ENCODE results near the gene TTLL9. TPM values are rescaled to one million over a fixed set of nuclear protein-coding genes. Genes with fewer than 3 reads are reported as not detected.
A peak's percentile ranks its signal among the peaks of the same experiment; 100 is the strongest.

The TTLL9 gene
- total and polyA plus RNA-seq, 2 of the 13 experiments (the other 11 are each of a cell fraction or from before 2014, with no cell fraction given): not detected

DNA sequence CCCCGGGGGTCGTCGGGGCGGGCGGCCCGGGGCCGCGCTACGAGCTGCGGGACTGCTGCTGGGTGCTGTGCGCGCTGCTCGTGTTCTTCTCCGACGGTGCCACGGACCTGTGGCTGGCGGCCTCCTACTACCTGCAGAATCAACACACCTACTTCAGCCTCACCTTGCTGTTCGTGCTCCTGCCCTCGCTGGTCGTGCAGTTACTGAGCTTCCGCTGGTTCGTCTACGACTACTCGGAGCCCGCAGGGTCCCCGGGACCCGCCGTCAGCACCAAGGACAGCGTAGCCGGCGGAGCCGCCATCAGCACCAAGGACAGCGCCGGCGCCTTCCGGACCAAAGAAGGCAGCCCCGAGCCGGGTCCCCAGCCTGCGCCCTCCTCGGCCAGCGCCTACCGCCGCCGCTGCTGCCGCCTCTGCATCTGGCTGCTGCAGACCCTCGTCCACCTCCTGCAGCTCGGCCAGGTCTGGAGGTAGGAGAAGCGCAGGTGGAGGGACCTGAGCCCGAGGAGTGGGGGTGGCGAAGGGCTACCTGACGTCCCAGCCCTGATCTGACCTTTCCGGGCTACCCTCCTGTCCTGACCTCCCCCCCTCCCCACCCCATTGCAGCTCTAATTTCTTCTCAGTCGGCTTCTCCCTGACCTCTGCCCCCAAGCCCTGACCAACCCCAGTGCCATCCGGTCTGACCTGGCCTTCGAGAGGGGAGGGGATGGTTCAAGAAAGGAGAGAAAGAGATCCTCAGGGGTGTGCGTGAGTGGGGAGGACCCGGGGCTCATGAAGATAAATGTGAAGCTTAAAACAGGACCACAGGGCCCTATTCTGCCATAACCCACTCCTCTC, 98.1 kb downstream of the TTLL9 start (continued):
- TF ChIP-seq EP300 (IDR thresholded peaks at IDR 0.05; ENCODE audit: low read depth in 2 of 2, low read length in 2 of 2) (no peak), EP300 (CRISPR knock-in tag; IDR thresholded peaks at IDR 0.05; ENCODE audit: borderline replicate concordance) (peak; percentile 99), CBX5 (CRISPR knock-in tag; IDR thresholded peaks at IDR 0.05; ENCODE audit: borderline replicate concordance) (peak; percentile 100), HNF4G (IDR thresholded peaks at IDR 0.05; ENCODE audit: borderline replicate concordance, low read depth, low read length) (no peak), HNF4G (CRISPR knock-in tag; IDR thresholded peaks at IDR 0.05; ENCODE audit: borderline replicate concordance, low read depth) (peak; percentile 100), FOXO1 (CRISPR knock-in tag; IDR thresholded peaks at IDR 0.05) (peak; percentile 100), NONO (IDR thresholded peaks at IDR 0.05) (no peak), NONO (CRISPR knock-in tag; conservative IDR thresholded peaks at IDR 0.05) (peak; percentile 98), MLXIP (CRISPR knock-in tag; IDR thresholded peaks at IDR 0.05; ENCODE audit: borderline replicate concordance) (peak; percentile 100), SAP130 (CRISPR knock-in tag; IDR thresholded peaks at IDR 0.05; ENCODE audit: low read depth) (peak; percentile 100), ZNF530 (CRISPR knock-in tag; IDR thresholded peaks at IDR 0.05; ENCODE audit: low read depth) (peak; percentile 100), ZNF7 (CRISPR knock-in tag; IDR thresholded peaks at IDR 0.05) (peak; percentile 99), ZBTB38 (CRISPR knock-in tag; IDR thresholded peaks at IDR 0.05) (peak; percentile 100), ZBTB42 (CRISPR knock-in tag; IDR thresholded peaks at IDR 0.05) (peak; percentile 100), GTF3A (CRISPR knock-in tag; conservative IDR thresholded peaks at IDR 0.05) (peak; percentile 99), PHF20 (CRISPR knock-in tag; IDR thresholded peaks at IDR 0.05) (peak; percentile 98), SAFB2 (CRISPR knock-in tag; IDR thresholded peaks at IDR 0.05; ENCODE audit: borderline replicate concordance, low read depth) (peak; percentile 100), ZBTB21 (CRISPR knock-in tag; IDR thresholded peaks at IDR 0.05) (peak; percentile 98), HNF4A (CRISPR knock-in tag; IDR thresholded peaks at IDR 0.05) (peak; percentile 79)
- TF ChIP-seq, protein P1, sequence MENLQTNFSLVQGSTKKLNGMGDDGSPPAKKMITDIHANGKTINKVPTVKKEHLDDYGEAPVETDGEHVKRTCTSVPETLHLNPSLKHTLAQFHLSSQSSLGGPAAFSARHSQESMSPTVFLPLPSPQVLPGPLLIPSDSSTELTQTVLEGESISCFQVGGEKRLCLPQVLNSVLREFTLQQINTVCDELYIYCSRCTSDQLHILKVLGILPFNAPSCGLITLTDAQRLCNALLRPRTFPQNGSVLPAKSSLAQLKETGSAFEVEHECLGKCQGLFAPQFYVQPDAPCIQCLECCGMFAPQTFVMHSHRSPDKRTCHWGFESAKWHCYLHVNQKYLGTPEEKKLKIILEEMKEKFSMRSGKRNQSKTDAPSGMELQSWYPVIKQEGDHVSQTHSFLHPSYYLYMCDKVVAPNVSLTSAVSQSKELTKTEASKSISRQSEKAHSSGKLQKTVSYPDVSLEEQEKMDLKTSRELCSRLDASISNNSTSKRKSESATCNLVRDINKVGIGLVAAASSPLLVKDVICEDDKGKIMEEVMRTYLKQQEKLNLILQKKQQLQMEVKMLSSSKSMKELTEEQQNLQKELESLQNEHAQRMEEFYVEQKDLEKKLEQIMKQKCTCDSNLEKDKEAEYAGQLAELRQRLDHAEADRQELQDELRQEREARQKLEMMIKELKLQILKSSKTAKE (CRISPR knock-in tag; IDR thresholded peaks at IDR 0.05; ENCODE audit: borderline replicate concordance): peak; percentile 100
- TF ChIP-seq, protein P2, sequence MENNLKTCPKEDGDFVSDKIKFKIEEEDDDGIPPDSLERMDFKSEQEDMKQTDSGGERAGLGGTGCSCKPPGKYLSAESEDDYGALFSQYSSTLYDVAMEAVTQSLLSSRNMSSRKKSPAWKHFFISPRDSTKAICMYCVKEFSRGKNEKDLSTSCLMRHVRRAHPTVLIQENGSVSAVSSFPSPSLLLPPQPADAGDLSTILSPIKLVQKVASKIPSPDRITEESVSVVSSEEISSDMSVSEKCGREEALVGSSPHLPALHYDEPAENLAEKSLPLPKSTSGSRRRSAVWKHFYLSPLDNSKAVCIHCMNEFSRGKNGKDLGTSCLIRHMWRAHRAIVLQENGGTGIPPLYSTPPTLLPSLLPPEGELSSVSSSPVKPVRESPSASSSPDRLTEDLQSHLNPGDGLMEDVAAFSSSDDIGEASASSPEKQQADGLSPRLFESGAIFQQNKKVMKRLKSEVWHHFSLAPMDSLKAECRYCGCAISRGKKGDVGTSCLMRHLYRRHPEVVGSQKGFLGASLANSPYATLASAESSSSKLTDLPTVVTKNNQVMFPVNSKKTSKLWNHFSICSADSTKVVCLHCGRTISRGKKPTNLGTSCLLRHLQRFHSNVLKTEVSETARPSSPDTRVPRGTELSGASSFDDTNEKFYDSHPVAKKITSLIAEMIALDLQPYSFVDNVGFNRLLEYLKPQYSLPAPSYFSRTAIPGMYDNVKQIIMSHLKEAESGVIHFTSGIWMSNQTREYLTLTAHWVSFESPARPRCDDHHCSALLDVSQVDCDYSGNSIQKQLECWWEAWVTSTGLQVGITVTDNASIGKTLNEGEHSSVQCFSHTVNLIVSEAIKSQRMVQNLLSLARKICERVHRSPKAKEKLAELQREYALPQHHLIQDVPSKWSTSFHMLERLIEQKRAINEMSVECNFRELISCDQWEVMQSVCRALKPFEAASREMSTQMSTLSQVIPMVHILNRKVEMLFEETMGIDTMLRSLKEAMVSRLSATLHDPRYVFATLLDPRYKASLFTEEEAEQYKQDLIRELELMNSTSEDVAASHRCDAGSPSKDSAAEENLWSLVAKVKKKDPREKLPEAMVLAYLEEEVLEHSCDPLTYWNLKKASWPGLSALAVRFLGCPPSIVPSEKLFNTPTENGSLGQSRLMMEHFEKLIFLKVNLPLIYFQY (CRISPR knock-in tag; IDR thresholded peaks at IDR 0.05; ENCODE audit: borderline replicate concordance): peak; percentile 100

Measured in HepG2 (cell line).